GM13977 (cell line): ENCODE results near the gene ASGR1.
"Not testable (repeated sequence)": the region's sequence is repeated elsewhere in the genome, so short reads cannot be mapped to it uniquely, and the experiment has no call there.

Experiments used
- DNase-seq: peaks from one replicate; pipeline ENCODE4 v3.0.0; 2012; ENCODE audit warnings: low spot score
- CTCF ChIP-seq: IDR thresholded peaks from 2 replicates; pipeline ENCODE4 v1.5.1; 2012; ENCODE audit warnings: mild to moderate bottlenecking, control low read depth; ENCODE audit not compliant: insufficient read depth; ENCODE audit errors: extremely low read depth, missing control alignments
- in situ Hi-C: fragments of 300-500 bp; cut with MboI; formaldehyde crosslinking; loops from one replicate; pipeline ENCODE4 v1.12.0; 2022; ENCODE audit warnings: low sequenced_read_pairs, low pct_unique_long_range_greater_than_20kb, mixed read lengths, inconsistent platforms; ENCODE audit not compliant: unreplicated experiment

The ASGR1 gene

GRCh38 chr17:7131423-7131791 is 47.8 kb downstream of the ASGR1 start:
- DNase-seq: no peak
- in situ Hi-C loops: loop anchor here (5.0 to 25.0 kb wide), 2 partner anchors 79 to 219 kb away; no protein-coding TSS in a partner anchor
- no peak for TF ChIP-seq CTCF

- in situ Hi-C loops: loop anchor here (5.0 to 25.0 kb wide), 2 partner anchors 79 to 219 kb away; no protein-coding TSS in a partner anchor
- DNase-seq: no peak
- TF ChIP-seq CTCF: no peak
These were observed 48.3 kb downstream of the ASGR1 start for GRCh38 chr17:7130621-7131422.

- in situ Hi-C loops: loop anchor here (25.0 kb wide), 1 partner anchor 217 kb away; no protein-coding TSS in a partner anchor
- no peak for DNase-seq
- TF ChIP-seq CTCF: no peak
These were observed 49.9 kb downstream of the ASGR1 start for GRCh38 chr17:7129311-7129710.

GRCh38 chr17:7128160-7128559 is 51.0 kb downstream of the ASGR1 start:
- TF ChIP-seq CTCF: no peak
- no peak for DNase-seq
- in situ Hi-C loops: loop anchor here (25.0 kb wide), 1 partner anchor 216 kb away; no protein-coding TSS in a partner anchor

- in situ Hi-C loops: loop anchor here (25.0 kb wide), 1 partner anchor 215 kb away; no protein-coding TSS in a partner anchor
- DNase-seq: not testable (repeated sequence)
These were observed 51.7 kb downstream of the ASGR1 start for GRCh38 chr17:7127501-7127900.

GRCh38 chr17:7126386-7126785 is 52.8 kb downstream of the ASGR1 start:
- not testable (repeated sequence) for DNase-seq
- in situ Hi-C loops: loop anchor here (25.0 kb wide), 1 partner anchor 214 kb away; no protein-coding TSS in a partner anchor

- no peak for TF ChIP-seq CTCF
- in situ Hi-C loops: loop anchor here (25.0 kb wide), 1 partner anchor 213 kb away; no protein-coding TSS in a partner anchor
- DNase-seq: no peak
These were observed 54.2 kb downstream of the ASGR1 start for GRCh38 chr17:7124923-7125322.

- no peak for DNase-seq
- in situ Hi-C loops: no loop called here
- TF ChIP-seq CTCF: no peak
These were observed 55.3 kb downstream of the ASGR1 start for GRCh38 chr17:7123844-7124243.
